SU-DHL-6 (cell line): ENCODE data around the gene LYSMD1.

Experiments
- H2AFZ ChIP-seq: fragments of 200-600 bp; sonication (generic); 2 replicates; pipeline ENCODE4 v1.6.1; 2014; ENCODE audit warnings: low read depth, mild to moderate bottlenecking, moderate library complexity, mixed read lengths, antibody characterized with exemption, low read length; ENCODE audit not compliant: severe bottlenecking
- H3F3A ChIP-seq: fragments of 200-600 bp; shearing (Covaris generic); 2 replicates; pipeline ENCODE4 v1.6.0; 2016; ENCODE audit warnings: antibody characterized with exemption, mild to moderate bottlenecking; ENCODE audit not compliant: insufficient read depth
- H3K27ac ChIP-seq: fragments of 200-600 bp; sonication (generic); 2 replicates; pipeline ENCODE4 v1.5.1; 2016; ENCODE audit warnings: low read depth, mild to moderate bottlenecking, low read length, moderate library complexity, mixed read lengths
- H3K27me3 ChIP-seq: fragments of 200-600 bp; sonication (generic), shearing (Covaris generic); 2 replicates; pipeline ENCODE4 v1.6.0; 2014; ENCODE audit warnings: mild to moderate bottlenecking, low read length
- H3K36me3 ChIP-seq: fragments of 200-600 bp; sonication (generic); 2 replicates; pipeline ENCODE4 v1.6.1; 2014; ENCODE audit warnings: mild to moderate bottlenecking, low read length, mixed read lengths
- H3K4me2 ChIP-seq: fragments of 300-600, 200-600 bp; shearing (Covaris generic), sonication (generic); 2 replicates; pipeline ENCODE4 v1.6.0; 2014; ENCODE audit warnings: low read length, low read depth, mild to moderate bottlenecking; ENCODE audit not compliant: poor library complexity, severe bottlenecking
- H3K4me3 ChIP-seq: fragments of 200-600 bp; sonication (generic); 2 replicates; pipeline ENCODE4 v1.5.1; 2014; ENCODE audit warnings: antibody characterized with exemption, low read length, mild to moderate bottlenecking, mixed read lengths; ENCODE audit not compliant: insufficient read depth, poor library complexity, severe bottlenecking
- H3K79me2 ChIP-seq: fragments of 200-600 bp; sonication (generic); 2 replicates; pipeline ENCODE4 v1.6.1; 2014; ENCODE audit warnings: mild to moderate bottlenecking, low read length, moderate library complexity; ENCODE audit not compliant: insufficient read depth
- H3K9ac ChIP-seq: fragments of 200-600 bp; sonication (generic); 2 replicates; pipeline ENCODE4 v1.7.0; 2014; ENCODE audit warnings: mild to moderate bottlenecking, low read length
- H3K9me2 ChIP-seq: fragments of 200-600 bp; sonication (generic); replicated peaks from 2 replicates; pipeline ENCODE4 v1.6.1; 2014; ENCODE audit warnings: low read length; ENCODE audit not compliant: insufficient read depth
- H3K9me3 ChIP-seq: fragments of 200-600 bp; sonication (generic); 2 replicates; pipeline ENCODE4 v1.6.1; 2014; ENCODE audit warnings: low read length, mixed read lengths; ENCODE audit not compliant: insufficient read depth
- H4K20me1 ChIP-seq: fragments of 200-600 bp; sonication (generic); 2 replicates; pipeline ENCODE4 v1.6.1; 2014; ENCODE audit warnings: low read depth, mild to moderate bottlenecking, antibody characterized with exemption, low read length, moderate library complexity, mixed read lengths
- EZH2phosphoT487 ChIP-seq: fragments of 200-600 bp; sonication (generic), shearing (Covaris generic); conservative IDR thresholded peaks from 2 replicates; pipeline ENCODE4 v1.6.1; 2018; ENCODE audit warnings: mild to moderate bottlenecking, antibody characterized with exemption, low read length, moderate library complexity, mixed read lengths
- TF ChIP-seq, protein P1 (sequence below): fragments of 200-600 bp; sonication (generic); IDR thresholded peaks from one replicate; pipeline ENCODE4 v1.5.1; 2017; ENCODE audit warnings: antibody characterized with exemption, mild to moderate bottlenecking, low read length, moderate library complexity; ENCODE audit not compliant: insufficient read depth, poor library complexity, severe bottlenecking

LYSMD1 gene

DNA sequence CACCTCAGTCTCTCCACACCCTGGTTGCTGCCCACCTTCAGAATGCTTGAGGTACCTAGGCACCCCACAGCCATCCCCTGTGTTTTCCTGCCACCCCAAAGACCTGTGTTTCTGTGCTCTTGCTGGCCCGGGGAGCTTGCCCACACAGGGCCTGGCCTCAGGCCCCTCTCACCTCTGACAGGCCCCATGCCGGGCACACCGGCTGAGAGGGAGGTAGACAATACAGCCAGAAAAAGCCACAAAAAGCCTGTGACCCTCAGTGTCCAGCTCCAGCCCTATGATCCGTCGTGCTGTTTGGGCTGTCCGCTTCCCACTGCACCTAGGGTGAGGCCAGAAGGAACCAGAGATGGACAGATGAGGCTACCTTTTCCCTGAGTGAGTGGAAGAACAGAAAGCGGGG is 30.7 kb downstream of the LYSMD1 start:
- Histone ChIP-seq H3K79me2 (no peaks in the 10 kb centered on the region), H3F3A (no peaks in the 10 kb centered on the region), H2AFZ (no peak overlapping the region), H3K27me3 (no peaks in the 10 kb centered on the region), H3K9me3 (no peaks in the 10 kb centered on the region), H3K9me2 (no peaks in the 10 kb centered on the region), H3K36me3 (no peaks in the 10 kb centered on the region), H3K27ac (no peak overlapping the region), H4K20me1 (no peaks in the 10 kb centered on the region), H3K4me3 (no peak overlapping the region), H3K4me2 (no peak overlapping the region), H3K9ac (no peak overlapping the region)
- TF ChIP-seq EZH2phosphoT487: no peak
- TF ChIP-seq, protein P1, sequence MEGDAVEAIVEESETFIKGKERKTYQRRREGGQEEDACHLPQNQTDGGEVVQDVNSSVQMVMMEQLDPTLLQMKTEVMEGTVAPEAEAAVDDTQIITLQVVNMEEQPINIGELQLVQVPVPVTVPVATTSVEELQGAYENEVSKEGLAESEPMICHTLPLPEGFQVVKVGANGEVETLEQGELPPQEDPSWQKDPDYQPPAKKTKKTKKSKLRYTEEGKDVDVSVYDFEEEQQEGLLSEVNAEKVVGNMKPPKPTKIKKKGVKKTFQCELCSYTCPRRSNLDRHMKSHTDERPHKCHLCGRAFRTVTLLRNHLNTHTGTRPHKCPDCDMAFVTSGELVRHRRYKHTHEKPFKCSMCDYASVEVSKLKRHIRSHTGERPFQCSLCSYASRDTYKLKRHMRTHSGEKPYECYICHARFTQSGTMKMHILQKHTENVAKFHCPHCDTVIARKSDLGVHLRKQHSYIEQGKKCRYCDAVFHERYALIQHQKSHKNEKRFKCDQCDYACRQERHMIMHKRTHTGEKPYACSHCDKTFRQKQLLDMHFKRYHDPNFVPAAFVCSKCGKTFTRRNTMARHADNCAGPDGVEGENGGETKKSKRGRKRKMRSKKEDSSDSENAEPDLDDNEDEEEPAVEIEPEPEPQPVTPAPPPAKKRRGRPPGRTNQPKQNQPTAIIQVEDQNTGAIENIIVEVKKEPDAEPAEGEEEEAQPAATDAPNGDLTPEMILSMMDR: no peak

GRCh38 chr1:151134396-151134795 is 31.3 kb downstream of the LYSMD1 start:
- no peaks in the 10 kb centered on the region for H3K9me2 ChIP-seq
- H3K9me3 ChIP-seq: no peaks in the 10 kb centered on the region
- H3K79me2 ChIP-seq: no peaks in the 10 kb centered on the region
- no peaks in the 10 kb centered on the region for H3F3A ChIP-seq
- H3K9ac ChIP-seq: no peak overlapping the region
- H3K4me3 ChIP-seq: no peak overlapping the region
- no peak overlapping the region for H3K27ac ChIP-seq
- H3K27me3 ChIP-seq: no peaks in the 10 kb centered on the region
- no peaks in the 10 kb centered on the region for H4K20me1 ChIP-seq
- H2AFZ ChIP-seq: no peak overlapping the region
- H3K36me3 ChIP-seq: no peaks in the 10 kb centered on the region
- H3K4me2 ChIP-seq: no peak overlapping the region
- TF ChIP-seq, protein P1: no peak
- TF ChIP-seq EZH2phosphoT487: no peak

DNA sequence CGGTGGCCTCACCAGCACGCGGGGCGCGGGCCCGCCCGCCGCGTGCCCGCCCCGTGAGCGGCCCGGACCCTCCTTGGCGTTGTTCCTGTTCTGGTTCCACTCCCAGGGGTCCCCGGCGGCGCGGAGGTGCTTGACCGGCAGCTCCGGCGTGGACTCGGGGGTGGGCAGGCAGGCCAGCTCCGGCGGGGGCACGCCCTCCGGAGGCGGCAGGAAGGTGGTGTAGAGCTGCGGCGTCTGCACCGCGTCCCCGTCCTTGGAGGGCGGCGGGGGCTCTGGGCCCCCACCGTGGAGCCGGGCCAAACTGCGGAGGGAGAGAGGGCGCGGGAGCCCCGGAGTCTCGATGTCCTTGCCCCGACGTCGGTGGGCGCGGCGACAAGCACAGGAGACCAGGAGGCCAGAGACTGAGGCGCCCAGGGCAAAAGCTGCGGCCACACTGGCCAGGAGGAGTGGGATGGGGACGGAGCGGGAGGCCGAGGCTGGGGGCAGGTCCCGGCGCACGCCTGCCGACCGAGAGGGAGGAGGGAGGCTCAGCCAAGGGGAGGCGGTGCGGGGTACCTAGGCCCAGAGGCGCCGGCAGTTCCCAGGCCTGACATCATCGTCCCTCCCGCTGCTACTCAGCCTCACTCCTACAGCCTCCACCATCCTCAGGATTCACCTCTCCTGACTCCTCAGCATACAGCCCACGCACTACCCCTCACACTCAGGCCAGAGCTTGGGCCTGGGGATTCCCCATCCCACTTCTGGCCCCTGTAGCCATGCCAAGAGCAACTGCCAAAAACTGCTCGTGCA is 32.5 kb downstream of the LYSMD1 start:
- no peak overlapping the region for H3K4me2 ChIP-seq
- no peaks in the 10 kb centered on the region for H4K20me1 ChIP-seq
- H3K27me3 ChIP-seq: no peaks in the 10 kb centered on the region
- no peaks in the 10 kb centered on the region for H3K36me3 ChIP-seq
- H3K9ac ChIP-seq: no peak overlapping the region
- no peaks in the 10 kb centered on the region for H3K9me3 ChIP-seq
- no peaks in the 10 kb centered on the region for H3K9me2 ChIP-seq
- H3K4me3 ChIP-seq: no peak overlapping the region
- no peak for TF ChIP-seq EZH2phosphoT487
- TF ChIP-seq, protein P1: no peak
- no peak overlapping the region for H3K27ac ChIP-seq
- H3K79me2 ChIP-seq: no peaks in the 10 kb centered on the region
- no peaks in the 10 kb centered on the region for H3F3A ChIP-seq
- H2AFZ ChIP-seq: no peak overlapping the region
